Neutrophil (primary cell): ENCODE measurements around the gene LIMK2.

Experiments used
- H3K27ac ChIP-seq: fragments of 200-600 bp; sonication (generic); 2 replicates; pipeline ENCODE4 v1.5.1; 2016; ENCODE audit warnings: mild to moderate bottlenecking, moderate library complexity
- H3K27me3 ChIP-seq: fragments of 200-600 bp; sonication (generic); 2 replicates; pipeline ENCODE4 v1.6.0; 2016; ENCODE audit warnings: mild to moderate bottlenecking
- H3K36me3 ChIP-seq: fragments of 200-600 bp; sonication (generic); 2 replicates; pipeline ENCODE4 v1.5.1; 2017
- H3K4me1 ChIP-seq, 2 experiments: fragments of 200-600 bp in 1 of 2; sonication (generic) in 1 of 2; 1 replicate in 1 of 2; 2 replicates in 1 of 2; pipeline versions ENCODE4 v1.5.1 to v1.6.1; 2013 to 2016; ENCODE audit warnings: low read depth in 1 of 2, low read length in 1 of 2, mild to moderate bottlenecking in 1 of 2, moderate library complexity in 1 of 2; ENCODE audit not compliant: control insufficient read depth in 1 of 2, insufficient read depth in 1 of 2
- H3K4me3 ChIP-seq, 2 experiments: fragments of 200-600 bp in 1 of 2; sonication (generic) in 1 of 2; 1 replicate in 1 of 2; 2 replicates in 1 of 2; pipeline ENCODE4 v1.5.1; 2013 to 2016; ENCODE audit warnings: low read depth in 1 of 2, low read length in 1 of 2, mild to moderate bottlenecking in 1 of 2, moderate library complexity in 1 of 2
- H3K9me3 ChIP-seq: fragments of 200-600 bp; sonication (generic); 2 replicates; pipeline ENCODE4 v1.5.1; 2016
- TF ChIP-seq, protein P1 (sequence below): fragments of 200-600 bp; sonication (generic); IDR thresholded peaks from 2 replicates; pipeline ENCODE4 v1.5.1; 2016; ENCODE audit warnings: antibody characterized with exemption

Gene LIMK2

DNA sequence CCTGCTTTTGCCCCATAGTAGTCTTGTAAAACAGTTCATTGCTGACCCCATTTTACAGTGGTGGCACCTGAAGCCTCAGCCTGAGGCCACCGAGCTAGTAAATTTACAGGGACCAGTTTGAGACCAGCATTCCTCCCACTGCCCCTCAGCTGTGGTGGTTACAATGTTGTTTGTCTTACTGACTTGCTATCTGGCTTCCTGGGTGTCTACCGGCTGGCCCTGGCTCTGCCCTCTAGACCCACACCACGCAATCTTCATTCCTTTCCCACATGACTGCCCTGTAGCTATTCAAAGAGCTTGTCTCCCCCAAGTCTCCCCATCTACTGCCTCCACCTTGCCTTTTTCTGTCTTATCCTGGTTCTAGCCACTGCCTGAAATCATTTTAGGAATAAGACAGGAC lies 59.4 kb downstream of the LIMK2 start:
- no peaks in the 10 kb centered on the region for H3K27me3 ChIP-seq
- peaks cover 6 to 7% of the 10 kb centered on the region in 2 experiments for H3K4me1 ChIP-seq
- peaks cover 98% of the 10 kb centered on the region for H3K36me3 ChIP-seq
- no peaks in the 10 kb centered on the region for H3K9me3 ChIP-seq
- TF ChIP-seq, protein P1, sequence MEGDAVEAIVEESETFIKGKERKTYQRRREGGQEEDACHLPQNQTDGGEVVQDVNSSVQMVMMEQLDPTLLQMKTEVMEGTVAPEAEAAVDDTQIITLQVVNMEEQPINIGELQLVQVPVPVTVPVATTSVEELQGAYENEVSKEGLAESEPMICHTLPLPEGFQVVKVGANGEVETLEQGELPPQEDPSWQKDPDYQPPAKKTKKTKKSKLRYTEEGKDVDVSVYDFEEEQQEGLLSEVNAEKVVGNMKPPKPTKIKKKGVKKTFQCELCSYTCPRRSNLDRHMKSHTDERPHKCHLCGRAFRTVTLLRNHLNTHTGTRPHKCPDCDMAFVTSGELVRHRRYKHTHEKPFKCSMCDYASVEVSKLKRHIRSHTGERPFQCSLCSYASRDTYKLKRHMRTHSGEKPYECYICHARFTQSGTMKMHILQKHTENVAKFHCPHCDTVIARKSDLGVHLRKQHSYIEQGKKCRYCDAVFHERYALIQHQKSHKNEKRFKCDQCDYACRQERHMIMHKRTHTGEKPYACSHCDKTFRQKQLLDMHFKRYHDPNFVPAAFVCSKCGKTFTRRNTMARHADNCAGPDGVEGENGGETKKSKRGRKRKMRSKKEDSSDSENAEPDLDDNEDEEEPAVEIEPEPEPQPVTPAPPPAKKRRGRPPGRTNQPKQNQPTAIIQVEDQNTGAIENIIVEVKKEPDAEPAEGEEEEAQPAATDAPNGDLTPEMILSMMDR = no peak
- H3K4me3 ChIP-seq = no peak overlapping the region
- H3K27ac ChIP-seq = peak overlapping the region; percentile 66

DNA sequence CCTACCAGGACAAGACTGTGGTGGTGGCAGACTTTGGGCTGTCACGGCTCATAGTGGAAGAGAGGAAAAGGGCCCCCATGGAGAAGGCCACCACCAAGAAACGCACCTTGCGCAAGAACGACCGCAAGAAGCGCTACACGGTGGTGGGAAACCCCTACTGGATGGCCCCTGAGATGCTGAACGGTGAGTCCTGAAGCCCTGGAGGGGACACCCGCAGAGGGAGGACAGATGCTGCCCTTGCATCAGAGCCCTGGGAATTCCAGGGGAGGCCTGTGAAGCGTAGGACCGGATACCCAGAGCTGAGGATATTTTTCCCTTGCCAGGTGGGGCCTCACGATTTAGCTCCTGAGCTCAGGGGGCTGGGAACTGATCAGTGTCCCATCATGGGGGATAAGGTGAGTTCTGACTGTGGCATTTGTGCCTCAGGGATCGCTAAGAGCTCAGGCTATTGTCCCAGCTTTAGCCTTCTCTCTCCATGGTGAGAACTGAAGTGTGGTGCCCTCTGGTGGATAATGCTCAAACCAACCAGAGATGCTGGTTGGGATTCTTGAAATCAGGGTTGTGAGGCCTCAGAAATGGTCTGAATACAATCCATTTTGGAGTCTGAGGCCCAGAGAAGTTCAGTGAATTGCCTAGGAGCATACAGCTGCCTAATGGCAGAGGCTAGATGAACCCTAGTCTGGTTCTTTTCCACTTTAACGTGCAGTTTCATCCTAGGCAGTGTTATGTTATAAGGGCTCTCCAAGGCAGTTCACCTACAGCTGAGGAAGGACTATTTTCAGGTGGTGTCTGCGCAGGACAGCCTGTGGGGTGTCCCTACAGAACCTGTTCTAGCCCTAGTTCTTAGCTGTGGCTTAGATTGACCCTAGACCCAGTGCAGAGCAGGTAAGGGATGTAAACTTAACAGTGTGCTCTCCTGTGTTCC lies 60.7 kb downstream of the LIMK2 start:
- H3K27ac ChIP-seq = peak overlapping the region; percentile 55

DNA sequence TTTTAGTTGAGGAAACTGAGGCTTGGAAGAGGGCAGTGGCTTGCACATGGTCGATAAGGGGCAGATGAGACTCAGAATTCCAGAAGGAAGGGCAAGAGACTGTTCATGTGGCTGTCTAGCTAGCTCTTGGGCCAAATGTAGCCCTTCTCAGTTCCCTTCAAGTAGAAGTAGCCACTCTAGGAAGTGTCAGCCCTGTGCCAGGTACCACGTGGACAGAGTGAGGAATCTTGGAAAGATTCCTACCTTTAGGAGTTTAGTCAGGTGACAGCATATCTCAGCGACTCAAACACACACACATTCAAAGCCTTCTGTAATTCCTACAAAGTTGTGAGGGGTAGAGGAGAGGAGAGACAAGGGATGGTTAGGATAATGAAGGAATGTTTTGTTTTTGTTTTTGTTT lies 61.9 kb downstream of the LIMK2 start:
- H3K4me3 ChIP-seq = no peak overlapping the region
- peaks cover 6 to 7% of the 10 kb centered on the region in 2 experiments for H3K4me1 ChIP-seq
- peaks cover 98% of the 10 kb centered on the region for H3K36me3 ChIP-seq
- no peak overlapping the region for H3K27ac ChIP-seq
- H3K27me3 ChIP-seq = no peaks in the 10 kb centered on the region
- H3K9me3 ChIP-seq = no peaks in the 10 kb centered on the region
- TF ChIP-seq, protein P1 = no peak

More for the DNA sequence above, 60.7 kb downstream of the LIMK2 start:
- TF ChIP-seq, protein P1 = peak; percentile 59
- H3K4me3 ChIP-seq = no peak overlapping the region
- no peaks in the 10 kb centered on the region for H3K27me3 ChIP-seq
- H3K36me3 ChIP-seq = peaks cover 98% of the 10 kb centered on the region
- no peaks in the 10 kb centered on the region for H3K9me3 ChIP-seq
- peaks cover 6 to 7% of the 10 kb centered on the region in 2 experiments for H3K4me1 ChIP-seq

DNA sequence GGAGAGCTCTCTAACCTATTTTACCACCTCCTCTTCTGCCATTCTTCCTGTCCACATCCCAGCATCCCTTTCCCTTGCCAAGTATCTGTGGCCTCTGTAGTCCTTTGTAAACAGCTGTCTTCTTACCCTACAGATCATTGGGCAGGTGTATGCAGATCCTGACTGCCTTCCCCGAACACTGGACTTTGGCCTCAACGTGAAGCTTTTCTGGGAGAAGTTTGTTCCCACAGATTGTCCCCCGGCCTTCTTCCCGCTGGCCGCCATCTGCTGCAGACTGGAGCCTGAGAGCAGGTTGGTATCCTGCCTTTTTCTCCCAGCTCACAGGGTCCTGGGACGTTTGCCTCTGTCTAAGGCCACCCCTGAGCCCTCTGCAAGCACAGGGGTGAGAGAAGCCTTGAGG lies 62.9 kb downstream of the LIMK2 start:
- Histone ChIP-seq H3K4me1 (peaks cover 6 to 7% of the 10 kb centered on the region in 2 experiments), H3K27ac (peak overlapping the region; percentile 1), H3K4me3 (no peak overlapping the region), H3K36me3 (peaks cover 98% of the 10 kb centered on the region), H3K9me3 (peaks cover 4% of the 10 kb centered on the region), H3K27me3 (no peaks in the 10 kb centered on the region)
- TF ChIP-seq, protein P1 = no peak

DNA sequence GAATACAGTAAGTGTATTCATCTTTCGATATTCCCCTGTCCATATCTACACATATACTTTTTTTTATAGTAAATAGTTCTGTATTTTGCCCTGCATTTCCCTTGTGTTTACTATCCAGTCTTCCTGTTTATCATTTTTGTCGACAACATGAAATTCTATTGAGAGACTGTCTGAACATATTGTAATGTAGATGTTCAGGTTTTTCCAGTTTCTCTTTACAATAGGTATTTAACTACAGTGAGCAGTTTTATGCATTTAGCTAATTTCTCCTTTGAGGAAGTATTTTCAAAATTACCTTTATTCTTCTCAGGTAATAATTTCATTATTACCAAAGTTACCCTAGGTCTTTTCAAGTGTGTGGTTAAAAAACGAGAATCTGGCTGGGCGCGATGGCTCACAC lies 63.5 kb downstream of the LIMK2 start:
- Histone ChIP-seq H3K36me3 (peaks cover 98% of the 10 kb centered on the region), H3K9me3 (peaks cover 4% of the 10 kb centered on the region), H3K27me3 (no peaks in the 10 kb centered on the region), H3K27ac (no peak overlapping the region), H3K4me3 (no peak overlapping the region), H3K4me1 (peaks cover 6 to 7% of the 10 kb centered on the region in 2 experiments)
- TF ChIP-seq, protein P1 = no peak
